SU-DHL-6 (cell line): ENCODE data around the gene POU4F3.

Experiments used
- H2AFZ ChIP-seq: fragments of 200-600 bp; sonication (generic); 2 replicates; pipeline ENCODE4 v1.6.1; 2014; ENCODE audit warnings: low read depth, mild to moderate bottlenecking, moderate library complexity, mixed read lengths, antibody characterized with exemption, low read length; ENCODE audit not compliant: severe bottlenecking
- H3F3A ChIP-seq: fragments of 200-600 bp; shearing (Covaris generic); 2 replicates; pipeline ENCODE4 v1.6.0; 2016; ENCODE audit warnings: antibody characterized with exemption, mild to moderate bottlenecking; ENCODE audit not compliant: insufficient read depth
- H3K27ac ChIP-seq: fragments of 200-600 bp; sonication (generic); 2 replicates; pipeline ENCODE4 v1.5.1; 2016; ENCODE audit warnings: low read depth, mild to moderate bottlenecking, low read length, moderate library complexity, mixed read lengths
- H3K27me3 ChIP-seq: fragments of 200-600 bp; sonication (generic), shearing (Covaris generic); 2 replicates; pipeline ENCODE4 v1.6.0; 2014; ENCODE audit warnings: mild to moderate bottlenecking, low read length
- H3K36me3 ChIP-seq: fragments of 200-600 bp; sonication (generic); 2 replicates; pipeline ENCODE4 v1.6.1; 2014; ENCODE audit warnings: mild to moderate bottlenecking, low read length, mixed read lengths
- H3K4me2 ChIP-seq: fragments of 300-600, 200-600 bp; shearing (Covaris generic), sonication (generic); 2 replicates; pipeline ENCODE4 v1.6.0; 2014; ENCODE audit warnings: low read length, low read depth, mild to moderate bottlenecking; ENCODE audit not compliant: poor library complexity, severe bottlenecking
- H3K4me3 ChIP-seq: fragments of 200-600 bp; sonication (generic); 2 replicates; pipeline ENCODE4 v1.5.1; 2014; ENCODE audit warnings: antibody characterized with exemption, low read length, mild to moderate bottlenecking, mixed read lengths; ENCODE audit not compliant: insufficient read depth, poor library complexity, severe bottlenecking
- H3K79me2 ChIP-seq: fragments of 200-600 bp; sonication (generic); 2 replicates; pipeline ENCODE4 v1.6.1; 2014; ENCODE audit warnings: mild to moderate bottlenecking, low read length, moderate library complexity; ENCODE audit not compliant: insufficient read depth
- H3K9ac ChIP-seq: fragments of 200-600 bp; sonication (generic); 2 replicates; pipeline ENCODE4 v1.7.0; 2014; ENCODE audit warnings: mild to moderate bottlenecking, low read length
- H3K9me2 ChIP-seq: fragments of 200-600 bp; sonication (generic); replicated peaks from 2 replicates; pipeline ENCODE4 v1.6.1; 2014; ENCODE audit warnings: low read length; ENCODE audit not compliant: insufficient read depth
- H3K9me3 ChIP-seq: fragments of 200-600 bp; sonication (generic); 2 replicates; pipeline ENCODE4 v1.6.1; 2014; ENCODE audit warnings: low read length, mixed read lengths; ENCODE audit not compliant: insufficient read depth
- H4K20me1 ChIP-seq: fragments of 200-600 bp; sonication (generic); 2 replicates; pipeline ENCODE4 v1.6.1; 2014; ENCODE audit warnings: low read depth, mild to moderate bottlenecking, antibody characterized with exemption, low read length, moderate library complexity, mixed read lengths
- EZH2phosphoT487 ChIP-seq: fragments of 200-600 bp; sonication (generic), shearing (Covaris generic); conservative IDR thresholded peaks from 2 replicates; pipeline ENCODE4 v1.6.1; 2018; ENCODE audit warnings: mild to moderate bottlenecking, antibody characterized with exemption, low read length, moderate library complexity, mixed read lengths
- TF ChIP-seq, protein P1 (sequence below): fragments of 200-600 bp; sonication (generic); IDR thresholded peaks from one replicate; pipeline ENCODE4 v1.5.1; 2017; ENCODE audit warnings: antibody characterized with exemption, mild to moderate bottlenecking, low read length, moderate library complexity; ENCODE audit not compliant: insufficient read depth, poor library complexity, severe bottlenecking

Gene POU4F3

GRCh38 chr5:146344155-146345118, 5.8 kb downstream of the POU4F3 start:
- Histone ChIP-seq H3K4me3 (no peak overlapping the region), H4K20me1 (no peaks in the 10 kb centered on the region), H3F3A (no peaks in the 10 kb centered on the region), H3K4me2 (no peak overlapping the region), H2AFZ (no peak overlapping the region), H3K9me3 (no peaks in the 10 kb centered on the region), H3K9me2 (no peaks in the 10 kb centered on the region), H3K79me2 (no peaks in the 10 kb centered on the region), H3K36me3 (no peaks in the 10 kb centered on the region), H3K27ac (no peak overlapping the region), H3K9ac (no peak overlapping the region), H3K27me3 (no peaks in the 10 kb centered on the region)
- TF ChIP-seq, protein P1, sequence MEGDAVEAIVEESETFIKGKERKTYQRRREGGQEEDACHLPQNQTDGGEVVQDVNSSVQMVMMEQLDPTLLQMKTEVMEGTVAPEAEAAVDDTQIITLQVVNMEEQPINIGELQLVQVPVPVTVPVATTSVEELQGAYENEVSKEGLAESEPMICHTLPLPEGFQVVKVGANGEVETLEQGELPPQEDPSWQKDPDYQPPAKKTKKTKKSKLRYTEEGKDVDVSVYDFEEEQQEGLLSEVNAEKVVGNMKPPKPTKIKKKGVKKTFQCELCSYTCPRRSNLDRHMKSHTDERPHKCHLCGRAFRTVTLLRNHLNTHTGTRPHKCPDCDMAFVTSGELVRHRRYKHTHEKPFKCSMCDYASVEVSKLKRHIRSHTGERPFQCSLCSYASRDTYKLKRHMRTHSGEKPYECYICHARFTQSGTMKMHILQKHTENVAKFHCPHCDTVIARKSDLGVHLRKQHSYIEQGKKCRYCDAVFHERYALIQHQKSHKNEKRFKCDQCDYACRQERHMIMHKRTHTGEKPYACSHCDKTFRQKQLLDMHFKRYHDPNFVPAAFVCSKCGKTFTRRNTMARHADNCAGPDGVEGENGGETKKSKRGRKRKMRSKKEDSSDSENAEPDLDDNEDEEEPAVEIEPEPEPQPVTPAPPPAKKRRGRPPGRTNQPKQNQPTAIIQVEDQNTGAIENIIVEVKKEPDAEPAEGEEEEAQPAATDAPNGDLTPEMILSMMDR, result no peak
- TF ChIP-seq EZH2phosphoT487, result no peak

GRCh38 chr5:146345240-146345577, 6.6 kb downstream of the POU4F3 start:
- H3K27me3 ChIP-seq, result no peaks in the 10 kb centered on the region

GRCh38 chr5:146345578-146346366, 7.1 kb downstream of the POU4F3 start:
- Histone ChIP-seq H3K9me3 (no peaks in the 10 kb centered on the region), H3K9ac (no peak overlapping the region), H3K4me2 (no peak overlapping the region), H4K20me1 (no peaks in the 10 kb centered on the region), H3K27ac (no peak overlapping the region), H3K79me2 (no peaks in the 10 kb centered on the region), H3K4me3 (no peak overlapping the region), H3K27me3 (no peaks in the 10 kb centered on the region), H3F3A (no peaks in the 10 kb centered on the region), H2AFZ (no peak overlapping the region), H3K9me2 (no peaks in the 10 kb centered on the region), H3K36me3 (no peaks in the 10 kb centered on the region)
- TF ChIP-seq EZH2phosphoT487, result no peak
- TF ChIP-seq, protein P1, result no peak

More at GRCh38 chr5:146345240-146345577, 6.6 kb downstream of the POU4F3 start:
- Histone ChIP-seq H3K9ac (no peak overlapping the region), H2AFZ (no peak overlapping the region), H3K9me3 (no peaks in the 10 kb centered on the region), H3K79me2 (no peaks in the 10 kb centered on the region), H3F3A (no peaks in the 10 kb centered on the region), H3K9me2 (no peaks in the 10 kb centered on the region), H3K27ac (no peak overlapping the region), H4K20me1 (no peaks in the 10 kb centered on the region), H3K4me2 (no peak overlapping the region), H3K36me3 (no peaks in the 10 kb centered on the region), H3K4me3 (no peak overlapping the region)
- TF ChIP-seq EZH2phosphoT487, result no peak
- TF ChIP-seq, protein P1, result no peak
